NT2/D1 (cell line): Measurements from ENCODE around the gene SLIT3.

Source experiments
- SUZ12 ChIP-seq: IDR thresholded peaks from 2 replicates; pipeline ENCODE4 v1.6.1; 2011; ENCODE audit not compliant: insufficient read length, insufficient read depth; ENCODE audit errors: extremely low read depth
- YY1 ChIP-seq: IDR thresholded peaks from 2 replicates; pipeline ENCODE4 v1.6.1; 2011; ENCODE audit not compliant: insufficient read length, insufficient read depth
- ZNF274 ChIP-seq: IDR thresholded peaks from 2 replicates; pipeline ENCODE4 v1.6.1; 2011; ENCODE audit warnings: mild to moderate bottlenecking, low read depth, low read length

DNA sequence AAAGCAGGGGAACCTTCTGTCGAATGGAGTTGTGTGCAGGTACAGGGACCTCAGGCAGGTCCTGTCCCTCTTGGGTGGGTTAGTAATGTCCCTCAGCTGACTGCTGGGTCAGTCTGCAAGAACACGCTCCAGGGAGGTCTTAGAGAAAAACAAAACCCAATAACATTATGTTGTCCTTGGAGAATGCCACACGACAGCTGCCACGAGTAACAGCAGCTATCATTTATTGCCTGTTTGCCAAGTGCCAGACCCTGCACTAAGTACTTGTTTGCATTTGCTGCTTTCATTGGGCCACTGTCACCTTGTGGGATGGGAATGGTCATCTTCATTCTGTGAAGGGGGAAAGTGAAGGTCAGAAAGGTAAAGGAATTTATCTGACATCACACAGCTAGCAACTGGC is 310.3 kb downstream of the SLIT3 start:
- TF ChIP-seq YY1 (no peak), ZNF274 (no peak), SUZ12 (no peak)
